CD4-positive, alpha-beta T cell treated with Interleukin-10 for 1 hour (primary cell): Measurements from ENCODE around the gene MACC1.
"Not testable (repeated sequence)": the region's sequence is repeated elsewhere in the genome, so short reads cannot be mapped to it uniquely, and the experiment has no call there.

Source experiments
- DNase-seq: peaks from one replicate; pipeline ENCODE4 v3.0.0-alpha.2; 2020

Gene MACC1

GRCh38 chr7:20206104-20206896 is 10.9 kb downstream of the MACC1 start:
- DNase-seq, result no peak

- no peak for DNase-seq
These were observed 13.9 kb downstream of the MACC1 start for GRCh38 chr7:20203316-20203715.

- DNase-seq, result no peak
These were observed 15.8 kb downstream of the MACC1 start for GRCh38 chr7:20201380-20201779.

- DNase-seq, result no peak
These were observed 16.2 kb downstream of the MACC1 start for GRCh38 chr7:20200971-20201370.

GRCh38 chr7:20200361-20200760 is 16.8 kb downstream of the MACC1 start:
- DNase-seq, result no peak

- DNase-seq, result no peak
These were observed 18.0 kb downstream of the MACC1 start for GRCh38 chr7:20199015-20199737.

- no peak for DNase-seq
These were observed 18.9 kb downstream of the MACC1 start for GRCh38 chr7:20198260-20198659.

- DNase-seq, result no peak
These were observed 19.3 kb downstream of the MACC1 start for GRCh38 chr7:20197837-20198236.

GRCh38 chr7:20197125-20197748 is 19.9 kb downstream of the MACC1 start:
- no peak for DNase-seq

GRCh38 chr7:20194343-20194995 is 22.7 kb downstream of the MACC1 start:
- DNase-seq, result no peak

- DNase-seq, result no peak
These were observed 23.3 kb downstream of the MACC1 start for GRCh38 chr7:20193873-20194272.

- DNase-seq, result no peak
These were observed 23.9 kb downstream of the MACC1 start for GRCh38 chr7:20193242-20193777.

- DNase-seq, result no peak
These were observed 25.8 kb downstream of the MACC1 start for GRCh38 chr7:20191391-20191869.

GRCh38 chr7:20190560-20191390 is 26.4 kb downstream of the MACC1 start:
- DNase-seq, result no peak

- DNase-seq, result no peak
These were observed 27.3 kb downstream of the MACC1 start for GRCh38 chr7:20189852-20190251.

GRCh38 chr7:20188567-20188966 is 28.6 kb downstream of the MACC1 start:
- no peak for DNase-seq

GRCh38 chr7:20187850-20188249 is 29.3 kb downstream of the MACC1 start:
- not testable (repeated sequence) for DNase-seq

GRCh38 chr7:20185988-20186387 is 31.2 kb downstream of the MACC1 start:
- no peak for DNase-seq

GRCh38 chr7:20183086-20183485 is 34.1 kb downstream of the MACC1 start:
- DNase-seq, result no peak

- DNase-seq, result no peak
These were observed 40.5 kb downstream of the MACC1 start for GRCh38 chr7:20176578-20177242.

- DNase-seq, result no peak
These were observed 43.4 kb downstream of the MACC1 start for GRCh38 chr7:20173828-20174227.
